Type B pancreatic cell (in vitro differentiated cells): Measurements from ENCODE around the gene PPDPF. TPM values are rescaled to one million over a fixed set of nuclear protein-coding genes. Genes with fewer than 3 reads are reported as not detected.

Source experiments
- DNase-seq: peaks from one replicate; pipeline ENCODE4 v3.0.0; 2021; ENCODE audit warnings: mixed read lengths; ENCODE audit not compliant: unreplicated experiment; ENCODE audit errors: extremely low spot score
- H3K27ac Mint-ChIP-seq: 2 replicates; pipeline ENCODE4 v1.8.0; 2021; ENCODE audit warnings: mild to moderate bottlenecking, mixed read lengths
- H3K27me3 Mint-ChIP-seq: 2 replicates; pipeline ENCODE4 v1.8.0; 2021; ENCODE audit warnings: mixed read lengths
- H3K36me3 Mint-ChIP-seq: 2 replicates; pipeline ENCODE4 v1.8.0; 2021; ENCODE audit warnings: mixed read lengths
- H3K4me1 Mint-ChIP-seq: one replicate; pipeline ENCODE4 v1.8.0; 2021; ENCODE audit warnings: mixed read lengths; ENCODE audit not compliant: unreplicated experiment
- H3K4me3 Mint-ChIP-seq: 2 replicates; pipeline ENCODE4 v1.8.0; 2021; ENCODE audit warnings: mild to moderate bottlenecking, mixed read lengths
- H3K9me3 Mint-ChIP-seq: 2 replicates; pipeline ENCODE4 v1.8.0; 2021; ENCODE audit warnings: mixed read lengths
- total RNA-seq: library from RNA; stranded (reverse); gene quantifications from 2 replicates; pipeline ENCODE4 v1.2.1, GENCODE V29; 2021; ENCODE audit warnings: low replicate concordance
- TF ChIP-seq, protein P1 (sequence below): fragments of 200-600 bp; sonication (generic); conservative IDR thresholded peaks from 2 replicates; pipeline ENCODE4 v1.5.0; 2021; ENCODE audit warnings: antibody characterized with exemption, mild to moderate bottlenecking

The PPDPF gene
- total RNA-seq, 1 donor from 2014 or later = 280 TPM

DNA sequence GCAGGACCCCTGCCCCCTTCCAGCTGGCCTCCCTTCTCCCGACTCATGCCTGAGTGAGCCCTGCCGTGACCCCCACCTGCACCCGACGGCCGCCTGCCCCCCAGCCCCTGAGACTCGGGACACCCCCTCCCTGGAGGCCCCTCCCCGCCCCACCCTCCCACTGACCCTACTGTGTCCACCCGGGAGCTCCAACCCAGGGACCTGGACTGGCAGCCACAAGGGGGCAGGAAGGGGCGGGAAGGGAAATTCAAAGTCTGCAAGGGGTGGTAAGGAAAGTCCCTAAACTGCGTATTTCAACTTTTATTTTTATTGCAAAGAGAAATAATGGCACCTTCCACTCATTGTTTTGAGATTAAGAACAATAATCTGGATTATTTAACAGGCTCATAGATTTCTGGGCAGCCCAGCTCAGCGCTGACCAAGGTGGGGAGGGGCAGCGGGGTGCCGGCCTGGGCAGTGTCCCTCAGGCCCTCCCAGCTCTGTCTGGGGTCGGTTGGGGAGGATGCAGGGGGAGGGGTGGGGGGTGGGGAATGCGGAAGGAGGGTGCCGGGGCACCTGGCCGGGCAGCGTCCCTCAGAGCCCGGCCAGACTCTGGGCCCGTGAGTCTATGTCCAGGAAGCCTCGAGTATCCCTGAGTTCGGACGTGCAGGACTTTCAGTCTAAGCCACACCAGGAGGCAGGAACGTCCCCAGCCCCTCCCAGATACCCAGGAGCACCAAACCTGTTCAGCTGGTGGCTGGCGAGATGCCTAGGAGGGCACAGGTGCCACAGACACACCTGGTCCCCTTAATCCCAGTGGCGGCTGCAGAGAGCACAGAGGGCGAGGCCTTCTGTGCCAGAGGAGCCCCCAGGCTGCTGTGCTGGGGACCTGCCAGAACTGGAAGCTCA lies 17.9 kb downstream of the PPDPF start:
- DNase-seq = no peak
- Mint-ChIP-seq H3K4me1 (peaks cover 3% of the 10 kb centered on the region), H3K27me3 (no peaks in the 10 kb centered on the region), H3K36me3 (no peaks in the 10 kb centered on the region), H3K27ac (no peak overlapping the region), H3K4me3 (peak overlapping the region; percentile 41), H3K9me3 (no peaks in the 10 kb centered on the region)
- TF ChIP-seq, protein P1, sequence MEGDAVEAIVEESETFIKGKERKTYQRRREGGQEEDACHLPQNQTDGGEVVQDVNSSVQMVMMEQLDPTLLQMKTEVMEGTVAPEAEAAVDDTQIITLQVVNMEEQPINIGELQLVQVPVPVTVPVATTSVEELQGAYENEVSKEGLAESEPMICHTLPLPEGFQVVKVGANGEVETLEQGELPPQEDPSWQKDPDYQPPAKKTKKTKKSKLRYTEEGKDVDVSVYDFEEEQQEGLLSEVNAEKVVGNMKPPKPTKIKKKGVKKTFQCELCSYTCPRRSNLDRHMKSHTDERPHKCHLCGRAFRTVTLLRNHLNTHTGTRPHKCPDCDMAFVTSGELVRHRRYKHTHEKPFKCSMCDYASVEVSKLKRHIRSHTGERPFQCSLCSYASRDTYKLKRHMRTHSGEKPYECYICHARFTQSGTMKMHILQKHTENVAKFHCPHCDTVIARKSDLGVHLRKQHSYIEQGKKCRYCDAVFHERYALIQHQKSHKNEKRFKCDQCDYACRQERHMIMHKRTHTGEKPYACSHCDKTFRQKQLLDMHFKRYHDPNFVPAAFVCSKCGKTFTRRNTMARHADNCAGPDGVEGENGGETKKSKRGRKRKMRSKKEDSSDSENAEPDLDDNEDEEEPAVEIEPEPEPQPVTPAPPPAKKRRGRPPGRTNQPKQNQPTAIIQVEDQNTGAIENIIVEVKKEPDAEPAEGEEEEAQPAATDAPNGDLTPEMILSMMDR = peak; percentile 63

DNA sequence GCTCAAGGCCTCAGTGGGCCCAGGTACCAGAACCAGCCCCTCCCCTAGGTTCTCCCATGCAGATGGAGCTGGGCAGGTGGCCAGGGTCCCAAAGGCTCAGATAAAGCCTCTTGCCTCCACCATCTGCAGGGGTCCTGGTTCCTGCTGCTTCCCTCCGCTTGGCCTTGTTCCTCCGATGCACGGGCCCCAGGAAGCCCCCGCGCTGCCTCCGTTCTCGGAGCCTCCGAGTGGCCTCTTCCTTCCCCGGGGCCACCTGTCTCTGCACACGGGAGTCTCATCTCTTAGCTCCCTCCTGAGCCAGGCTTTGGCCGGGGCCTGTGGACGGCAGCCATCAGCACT lies 18.5 kb downstream of the PPDPF start:
- no peaks in the 10 kb centered on the region for H3K9me3 Mint-ChIP-seq
- TF ChIP-seq, protein P1 = no peak
- H3K36me3 Mint-ChIP-seq = no peaks in the 10 kb centered on the region
- H3K4me3 Mint-ChIP-seq = no peak overlapping the region
- H3K27me3 Mint-ChIP-seq = no peaks in the 10 kb centered on the region
- no peak for DNase-seq
- peaks cover 3% of the 10 kb centered on the region for H3K4me1 Mint-ChIP-seq
- H3K27ac Mint-ChIP-seq = no peak overlapping the region

DNA sequence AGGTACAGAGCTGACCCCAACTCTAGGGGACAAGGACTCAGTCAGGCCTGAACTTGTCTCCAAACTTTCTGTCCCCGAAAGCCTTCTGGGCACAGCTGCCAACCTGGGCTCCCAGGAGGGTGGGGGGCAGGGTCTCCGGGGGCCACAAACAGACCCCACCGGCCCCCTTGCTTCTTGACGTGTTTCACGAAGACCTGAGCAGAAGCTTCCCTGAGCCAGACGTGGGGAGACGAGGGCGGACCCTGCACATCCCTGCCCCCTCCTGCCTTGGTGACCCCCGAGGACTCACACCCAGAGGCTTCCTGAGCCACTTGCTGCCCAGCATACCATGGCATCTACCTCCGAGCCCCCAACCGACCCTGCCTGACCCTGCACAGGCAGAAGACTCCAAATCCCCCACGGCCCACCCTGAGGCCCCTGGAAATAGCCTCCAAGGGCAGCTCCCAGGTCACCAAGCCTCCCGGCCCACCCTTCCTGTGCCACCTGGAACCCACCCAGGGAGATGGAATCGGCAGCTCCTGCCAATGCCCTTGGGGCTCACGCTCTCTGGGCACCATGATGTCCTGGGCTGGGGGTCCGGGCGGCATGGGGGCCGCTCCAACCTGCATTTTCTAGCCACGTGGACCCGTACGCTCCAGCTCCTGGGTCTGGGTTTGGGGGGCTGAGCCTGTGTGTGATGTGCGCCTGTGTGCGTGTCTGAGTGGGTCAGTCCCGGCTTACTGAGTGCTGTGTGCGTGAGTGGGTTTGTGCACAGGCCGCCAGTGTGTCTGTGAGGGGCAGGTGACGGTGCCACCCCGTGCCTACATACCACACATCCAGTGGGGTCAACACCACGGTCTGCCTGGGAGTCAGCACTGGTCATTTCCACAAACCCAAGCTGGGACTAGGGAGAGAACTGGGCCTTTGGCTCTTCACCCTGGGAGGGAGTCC lies 19.1 kb downstream of the PPDPF start:
- TF ChIP-seq, protein P1 = no peak
- Mint-ChIP-seq H3K4me1 (peaks cover 3% of the 10 kb centered on the region), H3K27me3 (no peaks in the 10 kb centered on the region), H3K36me3 (no peaks in the 10 kb centered on the region), H3K9me3 (no peaks in the 10 kb centered on the region), H3K4me3 (no peak overlapping the region), H3K27ac (no peak overlapping the region)
- DNase-seq = no peak

DNA sequence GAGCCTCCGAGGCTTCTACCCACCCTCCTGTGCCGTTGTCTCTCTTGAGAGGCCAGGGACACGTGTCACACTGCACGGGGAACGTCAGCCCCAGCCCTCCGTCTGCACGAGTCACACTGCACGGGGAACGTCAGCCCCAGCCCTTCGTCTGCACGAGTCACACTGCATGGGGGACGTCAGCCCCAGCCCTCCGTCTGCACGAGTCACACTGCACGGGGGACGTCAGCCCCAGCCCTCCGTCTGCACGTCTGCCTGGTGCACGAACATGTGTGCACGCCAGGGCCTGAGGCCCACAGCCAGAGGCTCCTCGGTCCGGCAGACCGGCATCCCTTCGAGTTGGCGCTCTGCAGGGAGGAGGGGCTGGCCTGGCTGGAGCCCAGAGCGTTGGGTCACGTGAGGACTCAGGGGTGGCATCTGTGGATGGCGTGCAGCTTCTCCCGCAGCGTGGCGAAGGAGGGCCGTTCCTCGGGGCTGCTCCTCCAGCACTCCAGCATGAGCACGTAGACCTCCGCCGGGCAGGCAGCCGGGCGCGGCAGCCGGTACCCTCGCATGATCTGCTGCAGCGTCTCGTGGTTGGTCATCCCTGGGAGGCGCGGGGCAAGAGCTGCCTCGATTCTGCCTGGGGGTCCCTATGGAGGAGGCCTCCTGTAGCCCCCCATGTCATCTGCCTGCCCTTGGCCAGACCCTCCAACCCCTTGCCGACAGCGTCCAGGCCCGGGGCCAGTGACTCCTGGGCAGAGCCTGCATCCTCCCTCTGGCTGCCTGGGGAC lies 20.0 kb downstream of the PPDPF start:
- Mint-ChIP-seq H3K36me3 (no peaks in the 10 kb centered on the region), H3K27ac (no peak overlapping the region), H3K4me3 (no peak overlapping the region), H3K4me1 (peaks cover 7% of the 10 kb centered on the region), H3K27me3 (peaks cover 3% of the 10 kb centered on the region), H3K9me3 (no peaks in the 10 kb centered on the region)
- no peak for DNase-seq
- TF ChIP-seq, protein P1 = no peak

DNA sequence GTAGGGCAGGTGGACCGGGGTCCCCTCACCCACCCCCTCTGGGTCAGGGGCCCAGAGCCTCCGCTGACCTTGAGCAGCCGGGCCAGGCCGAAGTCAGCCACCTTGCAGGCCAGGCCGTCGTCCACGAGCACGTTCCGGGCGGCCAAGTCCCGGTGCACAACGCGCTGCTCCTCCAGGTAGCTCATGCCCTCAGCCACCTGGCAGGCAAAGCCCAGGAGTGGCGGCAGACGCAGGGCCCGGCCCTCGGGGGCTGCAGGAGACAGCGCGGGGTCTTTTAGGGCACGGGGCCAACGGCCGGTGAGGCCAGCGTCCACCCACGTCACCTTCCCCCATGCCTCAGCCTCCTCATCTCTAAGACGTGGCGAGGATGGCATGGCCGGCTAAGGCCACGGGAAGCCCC lies 20.8 kb downstream of the PPDPF start:
- H3K9me3 Mint-ChIP-seq = no peaks in the 10 kb centered on the region
- TF ChIP-seq, protein P1 = no peak
- H3K4me1 Mint-ChIP-seq = peaks cover 5% of the 10 kb centered on the region
- H3K27me3 Mint-ChIP-seq = peaks cover 3% of the 10 kb centered on the region
- no peak overlapping the region for H3K4me3 Mint-ChIP-seq
- no peaks in the 10 kb centered on the region for H3K36me3 Mint-ChIP-seq
- no peak for DNase-seq
- no peak overlapping the region for H3K27ac Mint-ChIP-seq
